Bone marrow (tissue), 2 donors: ENCODE measurements around the gene S100A11.

Source experiments
- DNase-seq, 2 donors: peaks; one replicate each; lab custom pipeline; 2025; lab: John Stamatoyannopoulos, UW

The S100A11 gene

GRCh38 chr1:152039461-152039860 is 2.7 kb upstream of the S100A11 start:
- DNase-seq, result no peak

- DNase-seq, result no peak
Observed at GRCh38 chr1:152038871-152039270, 2.1 kb upstream of the S100A11 start.

- no peak for DNase-seq
Observed at GRCh38 chr1:152035539-152036266, 1.1 kb downstream of the S100A11 start.

- peak; percentile 23 to 24 for DNase-seq
Observed at GRCh38 chr1:152034654-152035538, 1.9 kb downstream of the S100A11 start.

GRCh38 chr1:152034324-152034653 is 2.5 kb downstream of the S100A11 start:
- DNase-seq, result no peak

- no peak for DNase-seq
Observed at GRCh38 chr1:152029929-152030211, 6.9 kb downstream of the S100A11 start.

GRCh38 chr1:152029144-152029928 is 7.5 kb downstream of the S100A11 start:
- peak in 1 of 2 donors; percentile 11 for DNase-seq

GRCh38 chr1:152026895-152027294 is 9.9 kb downstream of the S100A11 start:
- no peak for DNase-seq

- no peak for DNase-seq
Observed at GRCh38 chr1:152024223-152024622, 12.6 kb downstream of the S100A11 start.

- DNase-seq, result no peak
Observed at GRCh38 chr1:152023221-152023620, 13.6 kb downstream of the S100A11 start.

GRCh38 chr1:152022474-152022873 is 14.3 kb downstream of the S100A11 start:
- DNase-seq, result no peak

- no peak for DNase-seq
Observed at GRCh38 chr1:152021569-152021968, 15.2 kb downstream of the S100A11 start.

- no peak for DNase-seq
Observed at GRCh38 chr1:152020849-152021248, 16.0 kb downstream of the S100A11 start.

- no peak for DNase-seq
Observed at GRCh38 chr1:152018537-152018936, 18.3 kb downstream of the S100A11 start.

GRCh38 chr1:152015766-152016165 is 21.0 kb downstream of the S100A11 start:
- DNase-seq, result no peak

GRCh38 chr1:152014943-152015342 is 21.9 kb downstream of the S100A11 start:
- DNase-seq, result no peak

GRCh38 chr1:152013664-152014237 is 23.1 kb downstream of the S100A11 start:
- DNase-seq, result peak; percentile 14 to 18

- DNase-seq, result no peak
Observed at GRCh38 chr1:152009691-152010090, 27.1 kb downstream of the S100A11 start.

- DNase-seq, result no peak
Observed at GRCh38 chr1:152007047-152007446, 29.8 kb downstream of the S100A11 start.

GRCh38 chr1:152005360-152005912 is 31.4 kb downstream of the S100A11 start:
- no peak for DNase-seq

- no peak for DNase-seq
Observed at GRCh38 chr1:152003846-152004442, 32.9 kb downstream of the S100A11 start.

- no peak for DNase-seq
Observed at GRCh38 chr1:152002960-152003359, 33.8 kb downstream of the S100A11 start.
